Stimulated activated naive B cell treated with anti-CD40 and anti-IgM and Interleukin-4, amounts not matched to agents 10 μg/mL and 1 μg/mL and 100 μg/mL, for 72 hours (primary cell): Measurements from ENCODE around the gene ATP2B3.
"Not testable (repeated sequence)": the region's sequence is repeated elsewhere in the genome, so short reads cannot be mapped to it uniquely, and the experiment has no call there.

ENCODE experiments used
- ATAC-seq, 2 donors: fragments of 150-1000 bp; cut with Tn5 transposase; replicated peaks; 2 replicates each; pipeline ENCODE4 v1.10.0; 2021; ENCODE audit warnings: moderate library complexity in 1 of 2
- DNase-seq: peaks from one replicate; pipeline ENCODE4 v3.0.0; 2021
- H3K27ac Mint-ChIP-seq: one replicate; pipeline ENCODE4 v1.8.0; 2022; ENCODE audit warnings: mild to moderate bottlenecking, mixed read lengths
- H3K27me3 Mint-ChIP-seq, 2 donors: one replicate each; pipeline ENCODE4 v1.8.0; 2022; ENCODE audit warnings: mixed read lengths in 2 of 2
- H3K36me3 Mint-ChIP-seq, 2 donors: one replicate each; pipeline ENCODE4 v1.8.0; 2022; ENCODE audit warnings: mixed read lengths in 2 of 2, mild to moderate bottlenecking in 1 of 2
- H3K4me1 Mint-ChIP-seq, 2 donors: one replicate each; pipeline ENCODE4 v1.8.0; 2022; ENCODE audit warnings: mixed read lengths in 2 of 2, mild to moderate bottlenecking in 1 of 2
- H3K4me3 Mint-ChIP-seq, 2 donors: one replicate each; pipeline ENCODE4 v1.8.0; 2022; ENCODE audit warnings: mild to moderate bottlenecking in 2 of 2, mixed read lengths in 2 of 2, moderate library complexity in 1 of 2
- H3K9me3 Mint-ChIP-seq, 2 donors: one replicate each; pipeline ENCODE4 v1.8.0; 2022; ENCODE audit warnings: mixed read lengths in 2 of 2, mild to moderate bottlenecking in 1 of 2

The ATP2B3 gene

DNA sequence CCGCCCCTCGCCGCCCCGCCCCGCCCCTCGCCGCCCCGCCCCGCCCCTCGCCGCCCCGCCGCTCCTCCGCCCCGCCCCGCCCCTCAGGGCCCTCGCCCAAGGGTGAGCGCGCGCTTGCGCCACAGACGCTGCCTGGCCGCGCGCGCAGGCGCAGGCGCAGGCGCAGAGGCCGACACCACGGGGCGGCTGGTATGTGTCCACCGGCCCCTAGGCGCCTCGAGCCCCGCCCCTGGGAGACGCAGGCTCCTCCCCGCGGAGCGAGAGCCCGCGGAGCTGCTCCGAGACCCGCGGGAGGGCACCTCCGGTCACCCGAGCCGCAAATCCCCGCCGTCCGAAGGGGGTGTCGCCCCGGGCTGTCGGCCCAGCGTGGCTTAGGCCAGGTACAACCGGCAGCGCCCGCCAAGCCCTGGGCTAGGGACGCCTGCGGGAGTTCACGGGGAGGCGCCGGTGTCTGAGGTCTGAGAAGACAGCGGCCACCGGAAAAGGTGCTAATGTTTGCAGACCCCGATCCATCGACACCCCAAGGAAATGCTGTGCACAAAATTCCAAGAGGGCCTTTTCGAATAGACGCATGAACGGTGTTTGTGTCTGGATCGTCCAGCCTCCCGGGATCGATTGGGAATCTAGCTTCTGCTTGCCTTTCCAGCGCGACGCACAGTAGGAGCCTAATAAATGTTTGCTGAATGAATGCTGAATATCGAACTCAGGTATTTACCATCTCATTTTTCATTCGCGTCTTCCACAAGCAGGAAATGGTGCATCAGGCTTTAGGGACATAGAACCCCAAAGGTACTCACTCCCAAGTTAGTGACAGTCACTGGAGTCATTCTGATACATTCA lies 82.0 kb downstream of the ATP2B3 start:
- DNase-seq (peak; percentile 83), ATAC-seq (peak; percentile 83 to 90)
- peaks cover 7 to 10% of the 10 kb centered on the region in 2 donors for H3K36me3 Mint-ChIP-seq
- H3K27ac Mint-ChIP-seq = no peak overlapping the region
- no peaks in the 10 kb centered on the region for H3K9me3 Mint-ChIP-seq
- H3K4me1 Mint-ChIP-seq = peaks cover 30 to 42% of the 10 kb centered on the region in 2 donors
- no peaks in the 10 kb centered on the region for H3K27me3 Mint-ChIP-seq
- peak overlapping the region; percentile 81 to 84 for H3K4me3 Mint-ChIP-seq

DNA sequence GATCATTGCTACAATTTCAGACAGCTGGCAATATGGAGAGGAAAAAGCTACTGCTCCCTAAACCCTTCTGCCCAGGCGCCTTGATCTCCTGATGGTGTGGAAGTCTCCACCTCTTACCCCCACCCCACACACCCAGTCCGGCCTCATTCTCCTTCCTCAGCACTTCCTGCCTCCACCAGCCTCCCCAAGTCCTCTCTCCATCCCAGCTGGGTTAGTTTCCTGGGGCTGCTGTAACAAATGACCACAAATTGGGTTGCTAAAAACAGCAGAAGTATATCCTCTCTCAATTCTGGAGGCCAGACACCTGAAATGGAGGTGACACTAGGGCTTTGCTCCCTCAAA lies 82.6 kb downstream of the ATP2B3 start:
- Mint-ChIP-seq H3K36me3 (peaks cover 7 to 10% of the 10 kb centered on the region in 2 donors), H3K27me3 (no peaks in the 10 kb centered on the region), H3K9me3 (no peaks in the 10 kb centered on the region), H3K27ac (peak overlapping the region; percentile 72), H3K4me1 (peaks cover 30 to 42% of the 10 kb centered on the region in 2 donors), H3K4me3 (peak overlapping the region; percentile 81 to 84)
- DNase-seq (no peak), ATAC-seq (no peak)

DNA sequence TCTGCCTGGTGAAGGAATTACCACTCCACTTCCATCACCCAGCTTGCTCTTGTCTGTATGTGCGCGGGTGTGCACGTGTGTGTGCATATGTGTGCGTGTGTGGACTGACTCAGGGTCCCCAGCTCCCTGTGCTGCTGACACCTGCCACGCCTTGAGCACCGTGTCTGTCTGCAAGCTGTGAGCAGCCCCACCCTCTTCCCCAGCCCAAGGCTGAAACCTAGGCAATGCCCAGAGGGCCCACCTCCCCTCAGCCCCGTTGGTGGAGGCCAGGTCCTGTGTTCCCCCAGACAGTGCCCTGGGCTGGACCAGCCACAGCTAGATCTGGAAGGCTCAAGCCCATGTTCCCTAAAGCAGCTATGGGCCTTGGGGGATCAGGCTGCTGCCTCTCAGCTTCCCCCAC lies 83.5 kb downstream of the ATP2B3 start:
- DNase-seq = no peak
- no peak overlapping the region for H3K27ac Mint-ChIP-seq
- no peak for ATAC-seq
- peaks cover 2 to 5% of the 10 kb centered on the region in 2 donors for H3K36me3 Mint-ChIP-seq
- H3K9me3 Mint-ChIP-seq = no peaks in the 10 kb centered on the region
- peak overlapping the region in 1 of 2 donors; percentile 30 for H3K4me3 Mint-ChIP-seq
- peaks cover 27 to 36% of the 10 kb centered on the region in 2 donors for H3K4me1 Mint-ChIP-seq
- no peaks in the 10 kb centered on the region for H3K27me3 Mint-ChIP-seq

DNA sequence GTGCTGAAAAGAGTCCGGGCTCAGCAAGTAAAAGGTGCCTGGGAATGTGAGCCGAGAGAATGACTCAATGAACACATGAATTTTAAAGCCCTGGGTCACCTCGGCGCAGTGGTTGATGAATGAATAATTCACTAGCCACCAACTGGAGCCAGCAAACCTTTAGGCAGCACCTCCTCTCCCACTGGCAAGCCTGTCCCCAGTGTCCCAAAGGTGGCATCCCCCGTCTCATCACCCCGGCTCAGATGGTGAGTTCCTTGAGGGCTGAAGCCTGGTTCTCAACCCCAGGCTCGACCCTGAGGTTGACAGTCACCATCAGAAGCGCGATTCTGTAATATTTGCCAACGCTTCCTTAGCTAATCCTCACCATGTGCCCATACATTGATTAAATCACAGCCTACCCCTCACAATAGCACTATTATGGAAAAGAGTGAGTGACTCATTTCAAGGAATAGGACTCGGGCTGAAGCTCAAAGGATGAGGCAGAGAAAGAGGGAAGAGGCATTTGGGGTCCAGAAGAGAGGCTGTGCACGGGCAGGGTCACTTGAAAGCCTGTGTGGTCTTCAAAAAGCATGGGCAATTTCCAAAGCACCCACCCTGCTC lies 84.2 kb downstream of the ATP2B3 start:
- Mint-ChIP-seq H3K4me1 (peaks cover 21 to 29% of the 10 kb centered on the region in 2 donors), H3K27ac (no peak overlapping the region), H3K36me3 (no peaks in the 10 kb centered on the region), H3K27me3 (no peaks in the 10 kb centered on the region), H3K4me3 (no peak overlapping the region), H3K9me3 (no peaks in the 10 kb centered on the region)
- DNase-seq (no peak), ATAC-seq (no peak)

DNA sequence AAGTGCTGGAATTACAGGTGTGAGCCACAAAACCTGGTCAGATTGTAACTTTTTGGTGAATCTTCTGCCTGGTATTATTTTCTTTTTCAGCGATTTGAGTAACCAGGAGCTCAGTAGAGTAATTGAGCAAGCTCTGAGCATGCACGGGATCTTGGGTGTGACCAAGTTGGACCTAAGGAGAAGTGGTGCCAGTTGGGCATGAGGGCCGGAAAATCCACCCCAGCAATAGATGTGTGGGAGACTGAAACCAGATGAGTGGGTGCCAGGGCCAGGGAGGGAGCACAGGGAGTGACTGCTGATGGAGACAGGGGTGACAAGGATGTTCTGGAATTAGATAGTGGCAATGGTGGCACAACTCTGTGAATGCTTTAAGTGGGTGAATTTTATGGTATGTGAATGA lies 85.2 kb downstream of the ATP2B3 start:
- no peak overlapping the region for H3K27ac Mint-ChIP-seq
- no peaks in the 10 kb centered on the region for H3K27me3 Mint-ChIP-seq
- ATAC-seq (no peak), DNase-seq (no peak)
- no peaks in the 10 kb centered on the region for H3K36me3 Mint-ChIP-seq
- peaks cover 18 to 19% of the 10 kb centered on the region in 2 donors for H3K4me1 Mint-ChIP-seq
- no peak overlapping the region for H3K4me3 Mint-ChIP-seq
- no peaks in the 10 kb centered on the region for H3K9me3 Mint-ChIP-seq

DNA sequence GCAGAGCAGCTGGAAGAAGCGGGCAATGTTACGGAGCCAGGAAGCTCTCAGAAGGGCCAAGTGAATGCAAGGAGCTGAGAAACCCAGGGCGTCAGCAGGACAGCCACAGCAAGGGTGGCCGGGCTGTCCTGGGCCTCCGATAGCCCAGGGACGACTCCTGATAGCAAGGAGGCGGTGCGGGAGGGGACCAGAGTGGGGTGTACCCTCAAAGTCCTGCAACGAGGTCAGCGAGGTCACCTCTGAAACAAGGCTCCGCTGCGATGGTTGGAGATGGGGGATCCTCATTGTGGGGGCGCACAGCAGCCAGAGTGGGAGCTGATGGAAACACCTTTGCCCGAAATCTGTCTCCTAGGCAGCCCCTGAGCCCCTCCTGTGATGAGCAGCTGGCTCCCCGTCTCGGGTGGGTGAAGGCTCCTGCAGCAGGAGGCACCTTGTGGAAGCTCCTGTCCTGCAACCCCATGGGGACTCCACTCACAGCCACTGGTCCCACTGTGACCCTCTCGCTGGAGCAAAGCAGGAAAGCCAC lies 85.8 kb downstream of the ATP2B3 start:
- H3K4me1 Mint-ChIP-seq = peaks cover 13 to 18% of the 10 kb centered on the region in 2 donors
- H3K27ac Mint-ChIP-seq = no peak overlapping the region
- no peaks in the 10 kb centered on the region for H3K9me3 Mint-ChIP-seq
- no peaks in the 10 kb centered on the region for H3K36me3 Mint-ChIP-seq
- H3K4me3 Mint-ChIP-seq = no peak overlapping the region
- no peak for DNase-seq
- H3K27me3 Mint-ChIP-seq = no peaks in the 10 kb centered on the region
- no peak for ATAC-seq

DNA sequence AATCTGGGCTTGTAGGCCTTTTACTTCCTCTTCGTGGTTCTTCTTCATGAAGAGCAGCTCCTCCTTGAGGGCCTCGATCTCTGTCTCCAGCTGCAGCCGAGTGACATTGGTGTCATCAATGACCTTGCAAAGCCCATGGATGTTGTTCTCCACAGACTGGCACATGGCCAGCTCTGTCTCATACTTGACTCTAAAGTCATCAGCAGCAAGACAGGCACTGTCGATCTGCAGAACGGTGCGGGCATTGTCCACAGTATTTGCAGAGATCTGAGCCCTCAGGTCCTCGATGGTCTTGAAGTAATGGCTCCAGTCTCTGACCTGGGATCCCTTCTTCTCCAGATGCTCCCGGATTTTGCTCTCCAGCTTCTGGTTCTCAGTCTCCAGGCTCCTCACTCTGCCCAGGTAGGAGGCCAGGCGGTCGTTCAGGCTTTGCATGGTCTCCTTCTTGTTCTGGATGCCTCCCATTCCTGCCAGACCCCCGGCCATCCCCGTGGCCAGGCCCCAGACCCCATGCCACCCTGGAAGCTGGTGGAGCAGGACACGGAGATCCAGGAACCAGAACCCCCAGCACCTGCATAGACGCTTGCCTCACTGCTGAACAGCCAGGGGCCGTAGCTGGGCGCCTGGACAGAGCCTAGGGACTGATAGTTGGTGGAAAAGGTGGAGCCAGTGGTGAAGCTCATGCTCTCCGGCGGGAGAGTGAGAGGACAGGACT lies 87.4 kb downstream of the ATP2B3 start:
- not testable (repeated sequence) for ATAC-seq, H3K36me3 Mint-ChIP-seq, H3K27me3 Mint-ChIP-seq, H3K9me3 Mint-ChIP-seq, DNase-seq, H3K27ac Mint-ChIP-seq, H3K4me3 Mint-ChIP-seq
- H3K4me1 Mint-ChIP-seq = peaks cover 21 to 31% of the 10 kb centered on the region in 2 donors

DNA sequence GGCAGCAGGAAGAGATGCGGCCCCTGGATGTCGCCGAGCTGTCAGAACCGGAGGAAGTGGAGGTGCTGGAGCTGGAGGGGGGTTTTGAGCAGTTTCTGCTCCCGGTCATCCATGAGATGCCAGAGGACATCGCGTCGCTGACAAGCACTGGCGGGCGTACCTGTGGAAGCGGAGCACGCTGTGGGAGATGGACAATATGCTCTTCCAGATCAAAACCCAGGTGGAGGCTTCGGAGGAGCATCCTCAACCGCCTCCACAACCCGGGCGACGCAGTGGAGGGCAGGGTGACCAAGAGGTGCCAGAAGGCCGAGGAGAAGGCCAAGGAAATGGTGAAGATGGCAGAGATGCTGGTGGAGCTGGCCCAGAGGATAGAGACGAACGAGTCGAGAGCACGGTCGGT lies 89.1 kb downstream of the ATP2B3 start:
- Mint-ChIP-seq H3K27me3 (no peaks in the 10 kb centered on the region), H3K9me3 (no peaks in the 10 kb centered on the region), H3K4me3 (no peak overlapping the region), H3K36me3 (no peaks in the 10 kb centered on the region), H3K4me1 (peaks cover 14 to 26% of the 10 kb centered on the region in 2 donors), H3K27ac (no peak overlapping the region)
- no peak for DNase-seq
- no peak for ATAC-seq

DNA sequence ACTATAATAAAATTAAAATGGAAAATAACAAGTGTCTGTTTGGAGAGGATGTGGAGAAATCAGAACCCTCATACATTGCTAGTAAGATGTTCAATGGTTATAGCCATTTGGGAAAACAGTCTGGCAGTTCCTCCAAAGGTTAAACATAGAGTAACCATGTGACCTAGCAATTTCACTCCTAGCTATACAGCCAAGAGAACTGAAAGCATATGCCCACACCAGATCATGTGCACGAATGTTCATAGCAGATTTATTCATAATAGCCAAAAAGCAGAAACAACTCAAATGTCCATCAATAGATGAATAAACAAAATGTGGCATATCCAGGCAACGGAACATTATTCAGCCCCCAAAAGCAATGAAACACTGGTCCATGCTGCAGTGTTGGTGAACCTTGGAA lies 90.9 kb downstream of the ATP2B3 start:
- Mint-ChIP-seq H3K36me3 (no peaks in the 10 kb centered on the region), H3K9me3 (no peaks in the 10 kb centered on the region), H3K27me3 (no peaks in the 10 kb centered on the region), H3K27ac (peak overlapping the region; percentile 53), H3K4me1 (peaks cover 11 to 26% of the 10 kb centered on the region in 2 donors), H3K4me3 (peak overlapping the region in 1 of 2 donors; percentile 21)
- ATAC-seq = peak; percentile 60 to 66
- DNase-seq = no peak

DNA sequence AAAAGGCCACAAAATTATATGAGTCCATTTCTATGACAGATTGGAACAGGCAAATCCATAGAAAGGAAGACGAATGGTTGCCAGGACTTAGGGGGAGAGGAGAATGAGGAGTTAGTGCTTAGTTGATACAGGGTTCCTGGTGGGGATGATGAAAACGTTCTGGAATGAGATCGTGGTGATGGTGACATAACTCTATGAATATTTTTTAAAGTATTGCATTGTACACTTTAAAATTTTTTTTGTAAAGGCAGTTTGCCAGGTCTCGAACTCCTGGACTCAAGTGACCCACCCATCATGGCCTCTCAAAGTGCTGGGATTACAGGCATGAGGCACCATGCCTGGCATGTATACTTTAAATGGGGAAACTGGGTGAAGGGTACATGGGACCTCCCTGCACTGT lies 91.4 kb downstream of the ATP2B3 start:
- H3K27me3 Mint-ChIP-seq = no peaks in the 10 kb centered on the region
- peak overlapping the region; percentile 53 for H3K27ac Mint-ChIP-seq
- H3K9me3 Mint-ChIP-seq = no peaks in the 10 kb centered on the region
- ATAC-seq = no peak
- H3K36me3 Mint-ChIP-seq = no peaks in the 10 kb centered on the region
- no peak for DNase-seq
- H3K4me3 Mint-ChIP-seq = peak overlapping the region in 1 of 2 donors; percentile 21
- peaks cover 11 to 26% of the 10 kb centered on the region in 2 donors for H3K4me1 Mint-ChIP-seq

DNA sequence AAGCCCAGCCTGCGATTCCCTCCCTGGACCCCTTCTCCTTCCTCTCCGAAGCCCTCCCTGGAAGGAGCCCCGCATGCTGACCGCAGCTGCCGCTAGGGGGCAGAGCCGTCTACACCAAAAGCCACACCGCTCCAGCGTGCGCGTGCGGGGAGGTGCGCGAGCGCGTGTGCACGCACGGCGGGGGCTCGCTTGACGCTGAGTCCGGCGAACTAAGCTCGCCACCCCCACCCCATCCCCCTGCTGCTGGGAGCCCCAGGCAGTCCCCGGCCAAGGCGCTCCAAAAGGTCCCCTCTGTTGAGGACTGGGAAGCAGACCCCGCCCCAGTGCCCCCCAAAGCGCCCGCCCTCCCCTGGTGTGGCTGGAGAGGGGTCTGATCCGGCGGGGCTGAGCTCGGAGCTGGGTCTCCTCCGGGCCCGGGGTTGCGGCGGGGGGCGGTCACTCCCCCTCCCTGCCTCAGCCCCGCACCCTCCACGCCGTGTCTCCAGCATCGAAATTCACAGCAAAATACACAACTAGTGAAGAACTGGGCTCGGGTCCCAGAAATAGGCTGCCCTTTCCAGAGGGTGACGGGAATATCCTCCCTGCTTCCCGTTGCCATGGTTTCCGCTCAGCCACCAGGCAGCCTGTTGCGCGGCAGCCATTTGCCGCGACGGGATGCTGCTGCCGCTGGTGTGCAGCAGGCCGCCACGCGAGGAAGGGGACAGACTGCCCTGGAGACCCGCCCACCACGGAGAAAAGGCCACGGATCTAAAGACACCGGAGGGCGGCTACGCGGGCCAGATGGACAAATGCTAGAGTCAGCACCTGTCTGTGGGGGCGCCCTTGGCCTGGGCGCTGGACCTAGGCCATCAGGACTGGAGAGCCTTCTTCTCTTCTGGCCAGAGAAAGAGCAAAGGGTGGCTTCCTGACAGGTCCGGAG lies 92.7 kb downstream of the ATP2B3 start:
- peak; percentile 90 to 93 for ATAC-seq
- Mint-ChIP-seq H3K9me3 (no peaks in the 10 kb centered on the region), H3K27me3 (no peaks in the 10 kb centered on the region), H3K36me3 (no peaks in the 10 kb centered on the region), H3K4me1 (peaks cover 11 to 26% of the 10 kb centered on the region in 2 donors), H3K4me3 (peak overlapping the region; percentile 81 to 88), H3K27ac (peak overlapping the region; percentile 89)
- peak; percentile 57 for DNase-seq

DNA sequence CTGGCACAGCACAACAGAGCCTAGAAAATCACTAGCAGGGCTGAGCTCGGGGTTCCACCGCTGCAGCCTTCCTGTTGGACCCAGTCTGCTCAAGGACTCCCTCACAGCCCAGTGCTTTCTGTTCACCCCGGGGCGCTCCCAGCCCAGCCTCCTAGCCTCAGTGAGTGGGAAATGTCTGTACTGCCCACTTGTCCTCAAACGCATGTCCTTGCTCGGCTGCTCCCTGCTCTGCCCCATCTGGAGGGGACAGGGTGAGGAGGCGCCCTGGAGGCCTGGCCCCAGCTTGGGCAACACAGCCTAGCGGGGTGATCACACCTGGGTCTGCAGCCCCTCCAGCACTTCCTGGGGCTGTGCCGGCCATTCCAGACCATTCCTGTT lies 93.4 kb downstream of the ATP2B3 start:
- ATAC-seq (no peak), DNase-seq (no peak)
- Mint-ChIP-seq H3K4me1 (peaks cover 11 to 26% of the 10 kb centered on the region in 2 donors), H3K9me3 (no peaks in the 10 kb centered on the region), H3K27ac (no peak overlapping the region), H3K36me3 (no peaks in the 10 kb centered on the region), H3K27me3 (no peaks in the 10 kb centered on the region), H3K4me3 (peak overlapping the region; percentile 51 to 81)

DNA sequence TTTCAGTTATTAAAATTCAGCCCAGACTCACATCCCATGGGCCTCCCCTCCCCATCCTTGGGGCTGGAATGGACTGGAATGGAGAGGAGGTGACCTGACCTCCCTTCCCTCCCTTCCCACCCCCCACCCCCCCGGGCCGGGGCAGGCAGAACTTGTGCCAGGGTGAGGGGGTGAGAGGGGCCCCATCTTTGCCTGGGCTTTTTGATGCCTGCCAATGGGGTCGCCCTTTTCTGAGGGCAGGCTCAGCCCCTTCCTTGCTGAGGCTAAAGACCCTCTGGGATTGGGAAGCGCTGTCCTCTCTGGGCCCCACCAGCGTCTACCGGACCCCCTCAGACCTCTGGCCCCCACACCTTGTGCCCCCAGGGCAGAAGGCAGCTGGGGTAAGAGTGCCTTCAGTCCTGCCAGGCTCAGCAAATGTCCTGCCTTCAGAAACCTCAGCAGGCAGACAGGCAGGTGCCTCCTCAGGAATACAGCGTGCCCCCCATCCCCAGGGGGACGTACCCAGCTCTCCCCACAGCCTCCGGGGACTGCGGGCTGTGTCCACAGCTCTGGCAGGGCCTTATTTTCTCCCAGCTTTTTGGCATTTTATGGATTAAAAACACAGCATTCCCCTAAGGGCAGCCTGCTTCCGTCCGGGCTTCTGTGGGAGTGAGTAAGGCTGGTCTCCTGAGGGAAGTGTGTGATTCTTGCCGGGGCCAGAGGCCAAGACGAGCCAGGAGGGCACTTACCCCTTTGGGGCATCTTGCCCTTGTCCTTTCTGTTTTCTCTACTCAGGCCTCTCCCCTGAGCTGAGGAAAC lies 94.1 kb downstream of the ATP2B3 start:
- Mint-ChIP-seq H3K9me3 (no peaks in the 10 kb centered on the region), H3K4me3 (no peak overlapping the region), H3K36me3 (no peaks in the 10 kb centered on the region), H3K4me1 (peaks cover 11 to 26% of the 10 kb centered on the region in 2 donors), H3K27ac (no peak overlapping the region), H3K27me3 (no peaks in the 10 kb centered on the region)
- no peak for ATAC-seq
- no peak for DNase-seq
